Hepatocyte (in vitro differentiated cells): ENCODE data around the gene DBN1.

Experiments
- EZH2 ChIP-seq: fragments of 200-600 bp; sonication (generic); IDR thresholded peaks from 2 replicates; pipeline ENCODE4 v1.6.1; 2016; ENCODE audit warnings: antibody characterized with exemption, mild to moderate bottlenecking, borderline replicate concordance
- TF ChIP-seq, protein P1 (sequence below): fragments of 200-600 bp; sonication (generic); IDR thresholded peaks from 2 replicates; pipeline ENCODE4 v1.5.1; 2016; ENCODE audit warnings: antibody characterized with exemption, mild to moderate bottlenecking; ENCODE audit not compliant: poor library complexity

DNA sequence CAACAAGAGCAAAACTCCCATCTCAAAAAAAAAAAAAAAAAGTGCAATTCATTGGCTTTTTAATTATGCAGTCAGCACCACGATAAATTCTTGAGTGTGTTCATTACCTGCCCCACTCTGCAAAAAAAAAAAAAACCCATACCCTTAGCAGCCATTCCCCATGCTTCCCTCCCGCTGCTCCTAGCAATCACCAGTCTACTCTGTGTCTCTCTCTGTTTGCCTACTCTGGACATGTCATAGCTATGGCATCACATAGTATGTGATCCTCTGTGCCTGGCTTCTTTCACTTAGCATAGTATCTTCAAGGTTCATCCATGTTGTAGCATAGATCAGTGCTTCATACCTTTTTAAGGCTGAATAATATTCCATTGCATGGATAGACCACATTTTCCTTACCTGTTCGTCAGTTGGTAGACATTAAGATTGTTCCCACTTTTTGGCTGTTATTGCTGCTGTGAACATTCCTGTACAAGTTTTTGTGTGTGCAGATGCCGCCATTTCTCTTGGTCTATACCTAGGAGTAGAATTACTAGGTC, 33.8 kb downstream of the DBN1 start:
- TF ChIP-seq, protein P1, sequence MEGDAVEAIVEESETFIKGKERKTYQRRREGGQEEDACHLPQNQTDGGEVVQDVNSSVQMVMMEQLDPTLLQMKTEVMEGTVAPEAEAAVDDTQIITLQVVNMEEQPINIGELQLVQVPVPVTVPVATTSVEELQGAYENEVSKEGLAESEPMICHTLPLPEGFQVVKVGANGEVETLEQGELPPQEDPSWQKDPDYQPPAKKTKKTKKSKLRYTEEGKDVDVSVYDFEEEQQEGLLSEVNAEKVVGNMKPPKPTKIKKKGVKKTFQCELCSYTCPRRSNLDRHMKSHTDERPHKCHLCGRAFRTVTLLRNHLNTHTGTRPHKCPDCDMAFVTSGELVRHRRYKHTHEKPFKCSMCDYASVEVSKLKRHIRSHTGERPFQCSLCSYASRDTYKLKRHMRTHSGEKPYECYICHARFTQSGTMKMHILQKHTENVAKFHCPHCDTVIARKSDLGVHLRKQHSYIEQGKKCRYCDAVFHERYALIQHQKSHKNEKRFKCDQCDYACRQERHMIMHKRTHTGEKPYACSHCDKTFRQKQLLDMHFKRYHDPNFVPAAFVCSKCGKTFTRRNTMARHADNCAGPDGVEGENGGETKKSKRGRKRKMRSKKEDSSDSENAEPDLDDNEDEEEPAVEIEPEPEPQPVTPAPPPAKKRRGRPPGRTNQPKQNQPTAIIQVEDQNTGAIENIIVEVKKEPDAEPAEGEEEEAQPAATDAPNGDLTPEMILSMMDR: no peak
- no peak for TF ChIP-seq EZH2
